Right forelimb (tissue), 1 donor: ENCODE measurements around the gene RSRC1.
"Not testable (repeated sequence)": the region's sequence is repeated elsewhere in the genome, so short reads cannot be mapped to it uniquely, and the experiment has no call there.

ENCODE experiments used
- DNase-seq: peaks from one replicate; pipeline ENCODE4 v3.0.0-alpha.2; 2018

The RSRC1 gene

DNA sequence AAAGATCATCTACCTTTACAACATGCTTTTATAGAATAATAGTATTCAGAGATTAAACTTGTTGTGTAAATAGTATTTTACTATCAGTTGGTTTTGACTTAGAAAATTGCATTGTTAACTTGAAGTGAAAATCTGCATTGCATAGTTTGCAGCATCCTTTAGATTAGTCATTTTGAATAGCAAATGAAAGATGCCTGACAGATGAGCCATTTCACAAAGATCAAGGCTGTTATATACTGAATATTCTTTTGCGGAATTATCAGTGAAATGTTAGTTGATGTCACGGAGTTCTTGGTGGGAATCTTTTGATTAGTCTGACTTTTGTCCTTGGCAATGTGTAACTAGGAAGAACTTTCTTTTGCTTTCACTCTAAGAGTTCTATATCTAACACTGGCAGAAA is 24.5 kb downstream of the RSRC1 start:
- no peak for DNase-seq

DNA sequence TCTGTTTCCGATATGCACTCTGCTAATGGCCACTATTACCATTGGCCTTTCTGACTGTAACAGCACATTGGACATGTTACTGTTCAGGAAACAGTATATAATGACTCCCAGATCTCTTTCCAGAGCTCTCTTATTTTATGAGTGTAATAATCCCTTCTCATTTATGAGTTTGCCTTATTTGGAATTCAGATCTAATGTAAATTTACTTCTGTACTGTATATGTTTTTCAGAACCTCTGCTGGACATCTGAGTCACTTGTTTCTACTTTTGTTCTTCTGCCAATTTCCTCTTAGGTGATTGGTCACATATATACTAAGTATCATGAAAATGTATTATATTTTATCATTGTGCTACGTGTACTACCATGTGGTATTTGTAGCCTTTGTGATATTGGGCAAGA is 30.5 kb downstream of the RSRC1 start:
- DNase-seq: no peak

DNA sequence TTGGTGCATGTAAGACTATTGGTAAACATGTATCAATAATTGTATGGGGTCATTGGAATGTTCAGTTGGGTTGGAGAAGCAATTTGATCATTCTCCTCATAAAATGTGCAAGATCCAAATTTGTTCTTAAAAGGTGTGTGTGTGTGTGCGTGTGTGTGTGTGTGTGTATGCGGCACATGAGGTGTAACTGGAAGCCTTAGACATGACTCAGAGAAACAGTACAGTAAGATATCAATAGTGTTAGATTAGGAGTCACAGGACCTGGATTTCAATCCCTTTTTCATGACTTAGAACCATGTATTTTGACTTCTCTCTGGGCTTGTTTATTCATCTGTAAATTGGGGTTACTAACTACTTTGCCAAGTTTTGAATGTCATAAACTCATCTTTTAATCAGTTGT is 38.3 kb downstream of the RSRC1 start:
- no peak for DNase-seq

DNA sequence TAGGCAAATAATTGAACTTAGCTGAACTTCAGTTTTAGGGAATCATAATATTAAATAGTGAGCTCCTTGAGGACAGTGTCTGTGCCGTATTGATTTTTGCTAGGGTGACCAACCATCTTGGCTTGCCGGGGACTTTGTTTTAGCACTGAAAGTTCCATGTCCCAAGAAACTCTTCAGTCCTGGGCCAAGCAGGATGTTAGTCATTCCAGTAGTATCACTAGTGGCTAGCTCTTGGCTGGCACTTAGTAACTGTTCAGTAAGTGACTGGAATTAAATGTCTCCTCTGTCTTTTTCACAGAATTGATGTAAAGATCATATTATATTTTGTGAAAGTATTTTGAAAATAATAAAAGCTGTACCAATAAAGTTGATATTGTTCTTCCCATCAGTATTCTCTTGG is 42.3 kb downstream of the RSRC1 start:
- no peak for DNase-seq

DNA sequence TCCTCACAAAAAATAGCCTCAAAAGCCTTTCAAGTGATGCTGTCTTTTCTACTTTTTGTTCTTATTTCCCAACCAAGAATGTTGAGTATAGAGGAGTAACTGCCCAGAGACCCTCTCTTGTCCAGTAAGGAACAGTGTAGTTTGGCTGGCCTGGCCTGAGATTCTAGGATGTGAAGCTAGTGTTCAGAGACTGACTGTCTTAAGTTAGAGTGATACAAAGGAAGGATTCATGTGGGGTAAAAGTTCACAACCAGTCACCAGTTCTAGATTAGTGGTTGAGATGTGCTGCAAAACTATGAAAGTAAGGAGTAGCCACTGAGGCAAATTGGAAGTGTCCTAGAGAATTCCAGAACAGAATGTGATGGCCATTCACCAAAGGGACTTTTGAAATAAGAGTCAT is 49.1 kb downstream of the RSRC1 start:
- DNase-seq: no peak

DNA sequence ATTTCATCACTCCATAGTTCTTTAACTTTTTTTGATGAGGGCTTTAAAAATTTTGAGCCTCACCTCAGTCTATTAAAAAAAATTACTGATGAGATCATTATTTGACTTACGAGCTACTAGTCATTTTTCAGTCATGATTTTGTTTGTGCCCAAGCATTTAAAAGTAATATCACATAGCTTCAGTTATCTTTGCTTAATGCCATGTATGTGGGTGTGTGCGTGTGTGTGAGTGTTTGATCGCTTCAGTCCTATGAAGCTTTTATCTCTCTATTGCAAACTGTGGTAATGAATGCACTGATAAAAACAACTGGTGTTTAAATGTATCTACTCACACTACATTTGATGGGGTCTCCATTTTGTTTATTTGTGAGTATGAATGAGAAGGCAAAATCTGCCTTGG is 49.8 kb downstream of the RSRC1 start:
- no peak for DNase-seq

DNA sequence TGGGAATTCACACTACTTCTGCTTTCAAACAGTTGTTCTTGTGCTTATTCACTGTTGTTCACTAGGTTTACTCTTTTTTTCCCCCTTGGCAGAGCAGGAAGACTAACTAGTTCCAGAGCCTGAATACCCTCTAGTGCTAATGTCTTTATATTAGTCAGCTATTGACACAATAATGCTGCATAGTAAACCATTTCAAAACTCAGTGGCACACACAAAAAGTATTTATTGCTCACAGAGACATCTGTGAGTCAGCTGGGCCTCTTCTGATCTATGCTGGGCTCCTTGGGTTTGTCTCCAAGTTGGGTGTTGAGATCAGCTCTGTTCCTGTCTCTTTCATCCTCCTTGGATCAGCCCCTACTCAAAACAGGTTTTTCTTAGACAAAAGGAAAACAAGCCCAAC is 51.1 kb downstream of the RSRC1 start:
- no peak for DNase-seq

DNA sequence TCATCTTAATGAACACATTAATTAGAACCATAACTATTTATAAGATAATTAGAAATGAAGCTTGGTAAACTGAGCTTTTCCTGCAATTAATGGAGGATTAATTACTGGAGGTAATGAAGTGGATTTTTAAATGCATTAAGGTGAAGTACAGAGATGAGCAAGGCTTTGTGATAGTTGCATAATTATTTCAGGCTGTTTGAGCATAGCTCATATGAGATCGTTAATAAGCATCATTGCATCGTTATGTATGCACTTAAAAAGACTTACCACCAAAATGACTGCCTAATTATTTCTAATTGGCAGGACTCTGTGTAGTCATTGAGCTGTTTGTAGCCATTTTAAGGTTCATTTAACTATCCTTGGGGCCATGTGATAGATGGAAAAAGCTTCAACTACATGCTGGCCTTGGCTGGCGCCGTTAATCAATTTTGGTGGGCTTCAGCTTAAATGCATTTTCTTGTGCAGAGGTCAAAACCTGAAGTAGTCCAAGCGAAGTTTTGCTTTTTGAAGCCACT is 55.3 kb downstream of the RSRC1 start:
- DNase-seq: no peak

DNA sequence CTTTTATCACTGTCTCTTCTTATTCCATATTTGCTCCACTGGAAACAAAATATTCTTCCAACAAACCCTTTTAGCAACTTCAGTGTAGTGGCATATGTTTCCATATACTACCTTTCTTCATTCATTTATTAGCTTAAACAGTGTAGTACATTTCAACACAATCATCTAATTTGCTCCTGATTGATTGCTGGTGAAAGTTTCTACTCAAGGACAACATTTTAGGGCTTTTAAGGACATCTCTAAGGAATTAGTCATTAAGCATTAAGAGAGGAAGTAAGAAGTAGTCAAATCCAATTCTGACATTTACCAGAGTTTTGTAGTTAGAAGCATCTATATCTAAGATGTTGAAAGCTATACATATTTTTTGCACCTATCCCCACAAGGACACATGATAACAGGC is 55.8 kb downstream of the RSRC1 start:
- DNase-seq: no peak

DNA sequence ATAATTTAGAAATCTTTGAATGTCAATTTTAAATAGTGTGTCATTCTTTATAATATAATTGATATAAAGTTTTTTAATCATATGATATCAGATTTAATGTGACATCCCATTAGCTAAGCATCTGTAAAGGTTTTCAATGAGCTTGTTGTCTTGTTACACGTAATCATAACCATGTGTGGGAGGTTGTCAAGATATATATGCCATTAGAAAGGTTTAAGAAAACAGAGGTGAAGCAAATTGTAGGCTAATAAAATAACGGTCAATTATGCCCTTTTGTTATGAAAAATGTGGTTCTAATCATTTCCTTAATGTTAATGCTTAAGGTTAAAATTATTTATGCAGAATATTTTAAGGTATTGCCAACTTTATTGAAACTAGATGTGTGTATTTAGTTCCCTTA is 56.3 kb downstream of the RSRC1 start:
- DNase-seq: no peak

DNA sequence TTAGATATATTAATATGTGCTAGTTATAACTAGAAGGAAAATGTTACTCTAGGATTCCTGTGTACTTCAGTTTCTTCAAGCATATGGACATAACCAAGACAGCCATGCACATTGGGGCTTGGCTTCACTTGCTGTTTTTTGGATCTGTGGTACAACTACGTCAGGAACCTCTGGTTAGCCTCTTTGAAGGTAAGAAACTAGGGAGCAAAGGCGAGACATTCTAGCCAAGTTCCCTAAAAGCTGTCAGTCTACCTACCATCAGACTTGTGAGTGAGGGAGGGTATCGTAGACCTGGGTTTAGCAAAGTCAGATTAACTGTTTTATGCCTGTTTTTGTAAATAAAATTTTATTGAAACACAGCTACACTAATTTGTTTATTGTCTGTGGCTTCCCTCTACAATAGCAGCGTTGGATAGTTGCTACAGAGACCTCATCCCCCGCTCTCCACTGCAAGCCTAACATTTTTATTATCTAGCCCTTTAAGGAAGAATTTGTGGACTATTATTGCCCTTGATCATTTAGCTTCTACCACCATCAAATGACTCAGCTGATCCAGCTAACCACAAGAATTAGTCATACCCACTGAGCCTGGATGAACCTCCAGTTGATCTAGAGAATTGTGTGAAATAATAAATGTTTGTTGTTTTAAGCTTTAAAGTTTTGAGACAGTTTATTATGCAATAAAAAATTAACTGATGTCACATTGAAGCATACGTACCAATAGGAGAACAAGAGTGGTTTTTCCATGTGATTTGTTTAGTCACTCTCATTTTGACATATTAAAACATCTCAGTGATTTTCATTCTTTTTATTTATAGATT is 58.1 kb downstream of the RSRC1 start:
- DNase-seq: no peak

DNA sequence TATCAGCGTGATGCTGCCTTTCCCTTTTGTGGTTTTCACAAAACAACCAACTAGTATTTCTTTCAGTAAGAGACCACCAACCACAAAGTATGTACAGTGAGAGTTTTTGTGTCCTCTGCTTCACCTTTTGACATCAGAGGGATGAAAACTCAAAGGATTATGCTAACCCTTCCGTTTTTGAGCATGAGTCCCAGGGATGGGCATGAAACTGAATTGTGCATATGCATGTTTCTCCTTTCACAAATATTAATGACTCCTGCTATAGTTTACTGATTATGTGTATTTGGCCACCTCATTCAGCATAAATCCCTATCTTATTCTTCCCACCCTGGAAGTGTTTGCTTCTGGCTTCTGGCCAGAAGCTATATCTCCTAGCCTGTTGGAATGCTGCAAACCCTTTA is 59.2 kb downstream of the RSRC1 start:
- DNase-seq: no peak

DNA sequence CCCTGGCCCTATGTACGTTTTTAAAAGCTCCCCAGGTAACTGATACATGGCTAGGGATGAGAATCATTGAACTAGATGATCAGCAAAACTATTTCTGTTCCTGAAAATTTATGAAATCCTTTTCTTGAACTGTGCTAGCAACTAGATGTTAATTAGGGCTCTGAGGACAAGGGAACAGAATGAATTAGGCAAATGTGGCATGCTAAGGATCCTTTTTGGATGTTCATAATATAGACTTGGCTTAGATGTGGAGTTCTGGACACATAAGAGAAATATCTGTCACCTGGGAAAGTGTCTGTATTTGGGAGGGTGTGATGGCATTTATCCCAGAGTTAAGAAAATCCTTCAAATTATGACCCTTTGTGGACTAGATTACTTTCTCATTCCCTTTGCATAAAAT is 71.2 kb downstream of the RSRC1 start:
- no peak for DNase-seq

DNA sequence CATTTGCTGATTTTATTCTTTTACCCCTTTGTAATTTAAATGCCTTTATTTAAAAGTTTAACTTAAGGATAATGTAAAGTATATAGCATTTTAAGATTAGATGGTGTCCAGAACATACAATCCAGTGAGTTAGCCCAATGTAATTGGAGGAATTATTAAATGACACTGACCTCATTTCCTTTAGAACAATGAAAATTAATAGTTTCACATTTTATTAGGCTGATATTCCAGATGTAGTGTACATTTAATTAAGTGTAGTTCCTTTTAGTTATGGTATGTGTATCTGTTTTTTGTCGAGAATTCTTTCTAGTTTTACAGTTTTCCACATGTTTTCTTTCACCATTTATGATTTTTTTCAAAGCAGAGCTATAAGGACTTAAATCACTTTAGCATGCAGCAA is 75.8 kb downstream of the RSRC1 start:
- no peak for DNase-seq

DNA sequence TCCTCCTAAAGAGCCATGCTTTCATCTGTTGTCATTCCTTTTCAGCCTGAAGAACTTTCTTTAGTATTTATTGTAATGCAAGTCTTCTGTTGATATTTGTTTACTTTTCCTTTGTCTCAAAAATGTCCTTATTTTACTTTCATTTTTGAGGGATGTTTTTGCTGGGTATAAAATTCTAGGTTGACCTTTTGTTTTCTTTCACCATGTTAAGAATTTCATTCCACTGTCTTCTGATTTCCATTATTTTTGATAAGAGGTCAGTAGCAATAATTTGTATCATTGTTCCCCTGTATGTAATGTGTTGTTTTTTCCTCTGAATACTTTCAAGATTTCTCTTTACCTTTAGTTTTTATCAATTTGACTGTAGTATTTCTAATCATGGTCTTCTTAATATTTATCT is 91.1 kb downstream of the RSRC1 start:
- no peak for DNase-seq

DNA sequence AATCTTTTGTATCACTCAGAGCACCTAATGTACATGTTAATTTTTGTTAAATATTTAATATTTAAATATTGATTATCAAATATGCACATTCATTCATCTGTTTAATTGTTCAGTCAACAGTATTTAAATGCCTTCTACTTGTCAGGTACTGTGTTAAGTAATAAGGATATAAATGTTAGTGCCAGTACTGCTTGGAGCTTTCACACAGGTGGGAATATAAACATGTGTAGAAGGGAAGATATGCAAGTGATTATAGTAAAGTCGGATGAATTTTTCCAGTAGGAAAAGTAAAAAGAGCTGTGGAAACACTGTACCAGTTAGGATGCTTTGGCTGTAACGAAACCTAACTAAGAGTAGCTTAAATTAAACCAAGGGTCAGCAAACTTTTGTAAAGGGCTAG is 95.4 kb downstream of the RSRC1 start:
- DNase-seq: no peak

DNA sequence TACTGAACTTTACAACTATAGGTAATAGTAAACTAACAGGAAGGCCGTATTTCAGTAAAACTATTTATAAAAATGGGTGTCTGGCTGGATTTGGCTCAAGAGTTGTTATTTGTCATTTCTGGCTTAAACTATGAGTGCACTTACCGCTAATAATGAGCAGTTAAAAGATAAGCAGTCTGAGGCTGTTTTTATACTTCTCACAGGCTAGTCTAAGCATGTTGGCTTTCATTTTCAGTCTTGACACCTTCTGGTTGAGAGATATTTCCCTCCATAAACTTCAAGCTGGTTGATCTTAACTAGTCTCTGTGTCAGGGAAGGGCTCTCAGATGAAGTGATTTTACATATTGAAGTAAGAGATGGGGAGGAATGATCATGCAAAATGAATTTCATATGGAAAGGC is 96.1 kb downstream of the RSRC1 start:
- DNase-seq: no peak

DNA sequence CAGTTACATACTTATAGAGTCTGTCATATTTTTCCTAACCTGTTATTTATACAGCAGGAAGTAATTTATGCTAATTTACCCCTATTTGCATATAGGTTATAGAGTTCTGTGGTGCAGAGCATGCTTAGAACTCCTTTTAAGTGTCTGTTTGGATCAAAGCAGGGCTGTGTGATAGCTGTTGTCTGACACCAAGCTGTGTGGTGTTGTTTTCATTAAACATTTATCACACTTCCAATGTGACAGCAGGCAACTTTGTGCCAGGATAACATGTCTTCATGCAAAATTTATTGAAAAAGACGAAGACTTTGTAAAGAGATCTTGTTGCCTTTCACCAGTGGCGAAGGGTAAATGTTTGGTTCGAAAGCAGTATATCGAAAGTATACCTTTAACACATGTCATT is 100.2 kb downstream of the RSRC1 start:
- DNase-seq: no peak

DNA sequence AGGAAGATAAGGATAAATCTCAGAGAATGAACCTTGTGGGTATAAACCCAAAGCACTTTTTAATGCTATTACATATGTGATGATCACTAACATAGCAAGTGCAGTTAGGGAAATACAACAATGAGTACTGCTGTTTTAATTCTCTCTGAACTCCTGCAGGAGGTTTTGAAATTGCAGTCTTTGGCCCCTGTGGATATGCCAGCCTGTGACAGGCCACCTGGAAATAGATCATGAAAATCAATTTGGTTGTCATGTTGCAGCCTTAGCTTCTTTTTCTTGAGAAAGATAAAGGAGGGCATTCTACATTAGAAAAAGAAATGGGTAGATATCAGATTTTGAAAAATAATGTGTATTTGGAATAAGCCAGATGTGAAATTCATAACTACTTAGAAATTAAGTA is 103.6 kb downstream of the RSRC1 start:
- DNase-seq: no peak

DNA sequence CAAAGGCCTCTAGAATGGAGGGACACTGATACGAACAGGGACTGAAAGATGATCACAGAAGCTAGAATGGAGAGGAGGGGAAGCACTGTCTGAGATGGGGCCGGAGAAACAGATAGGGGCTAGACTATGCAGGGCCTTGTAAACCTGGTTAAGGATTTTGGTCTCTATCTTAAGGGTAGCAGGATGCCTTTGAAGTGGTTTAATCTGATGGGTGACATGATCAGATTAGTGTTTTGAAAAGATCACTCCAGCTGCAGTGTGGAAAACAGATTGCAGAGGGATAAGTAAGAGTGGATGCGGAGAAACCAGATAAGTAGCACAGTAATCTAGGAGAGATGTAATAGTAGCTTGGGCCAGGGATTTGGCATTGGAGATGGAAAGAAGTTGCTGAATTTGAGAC is 108.1 kb downstream of the RSRC1 start:
- no peak for DNase-seq

DNA sequence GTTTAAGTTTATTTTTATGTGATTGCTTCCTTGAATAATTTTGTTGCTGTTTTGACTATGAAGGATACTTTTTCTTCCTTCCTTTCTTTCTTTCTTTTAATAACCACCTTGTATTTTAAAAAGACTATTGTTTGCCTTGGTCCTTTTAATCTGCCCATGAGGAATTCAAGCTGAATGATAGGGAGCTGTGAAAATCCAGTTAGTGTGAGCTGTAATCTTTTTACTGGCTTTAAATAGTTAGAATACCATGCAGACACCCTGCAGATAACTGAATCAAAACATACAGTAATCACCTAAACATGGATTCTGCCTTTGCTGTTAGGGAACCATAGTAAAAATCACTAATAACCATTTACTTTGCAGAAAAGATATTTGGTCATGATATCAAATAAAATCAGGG is 110.7 kb downstream of the RSRC1 start:
- DNase-seq: no peak

DNA sequence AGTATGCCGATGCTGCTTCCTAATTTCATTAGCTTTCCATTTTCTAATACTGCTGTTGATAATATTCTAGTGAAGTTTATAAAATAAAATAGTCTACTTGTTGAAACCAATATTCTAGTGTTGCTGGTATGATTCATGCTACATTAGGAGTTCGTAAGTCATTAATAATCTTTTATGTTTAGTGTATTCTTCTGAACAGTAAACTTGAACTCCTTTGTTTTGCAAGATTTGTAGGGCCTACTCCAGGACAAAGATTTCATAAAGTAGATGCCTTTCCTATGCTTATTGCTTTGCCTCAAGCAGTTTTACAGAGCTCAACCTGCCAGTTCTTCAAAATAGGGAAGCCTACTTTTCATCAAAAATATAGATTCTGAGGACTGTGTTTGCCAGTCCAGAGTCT is 111.5 kb downstream of the RSRC1 start:
- no peak for DNase-seq

DNA sequence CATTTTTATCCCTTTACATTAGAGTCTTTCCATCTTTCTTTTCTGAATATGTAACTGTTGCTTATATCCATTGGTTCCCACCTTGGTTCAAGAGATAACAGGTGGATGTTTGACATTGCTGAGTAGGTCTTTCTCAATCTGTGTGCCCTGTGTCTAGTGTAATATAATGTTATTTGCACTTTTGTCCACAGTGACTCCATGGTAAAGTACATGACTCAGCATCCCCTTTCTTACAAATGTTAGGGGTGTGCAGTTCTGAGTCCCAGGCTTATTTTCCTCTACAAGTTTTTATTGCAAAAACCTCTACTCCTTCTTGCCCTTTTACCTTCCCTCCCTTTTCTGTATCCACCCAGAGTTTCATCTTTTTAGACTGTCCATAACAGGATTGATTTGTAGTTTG is 116.5 kb downstream of the RSRC1 start:
- no peak for DNase-seq

DNA sequence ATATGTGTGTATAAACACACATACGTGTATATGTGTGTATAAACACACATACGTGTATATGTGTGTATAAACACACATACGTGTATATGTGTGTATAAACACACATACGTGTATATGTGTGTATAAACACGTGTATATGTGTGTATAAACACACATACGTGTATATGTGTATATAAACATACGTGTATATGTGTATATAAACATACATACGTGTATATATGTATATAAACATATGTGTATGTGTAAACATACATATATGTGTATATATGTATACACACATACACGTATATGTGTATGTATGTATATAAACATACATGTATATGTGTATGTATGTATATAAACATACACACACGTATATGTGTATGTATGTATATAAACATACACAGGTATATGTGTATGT is 119.1 kb downstream of the RSRC1 start:
- not testable (repeated sequence) for DNase-seq

DNA sequence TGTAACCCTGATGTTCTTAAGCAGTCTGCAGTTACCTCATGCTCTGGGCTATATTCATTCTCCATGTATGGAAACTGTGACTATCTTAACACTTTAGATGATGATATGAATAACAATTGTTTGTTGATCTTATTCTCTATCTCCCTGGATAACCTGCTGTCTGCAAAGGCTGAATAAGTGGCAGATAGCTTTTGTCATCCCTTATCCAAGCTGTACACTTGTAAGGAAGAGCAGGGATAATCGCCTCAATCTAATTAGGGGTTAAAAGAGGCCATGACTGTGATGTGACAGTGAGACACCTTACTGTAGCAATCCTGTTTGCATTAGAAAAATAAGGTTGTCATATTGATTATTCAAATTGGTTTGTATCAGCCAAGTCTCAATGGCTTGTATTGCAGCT is 123.9 kb downstream of the RSRC1 start:
- DNase-seq: no peak
